Kidney (tissue), 14 donors: Measurements from ENCODE around the gene OR10A4. TPM values are rescaled to one million over a fixed set of nuclear protein-coding genes. Genes with fewer than 3 reads are reported as not detected.

Experiments
- DNase-seq, 5 donors: peaks; one replicate each; pipeline ENCODE4 v3.0.0-alpha.2; 2013 to 2020
- FAIRE-seq: peaks from 2 replicates; lab custom pipeline; 2012; peaks lifted over from hg19 to GRCh38; lab: Jason Lieb, UNC
- H3K27ac ChIP-seq, 2 donors: one replicate each; pipeline ENCODE4 v1.7.0; 2013; ENCODE audit warnings: low read depth in 2 of 2, low read length in 2 of 2, inconsistent platforms in 1 of 2
- H3K27me3 ChIP-seq: one replicate; pipeline ENCODE4 v1.7.1; 2013; ENCODE audit warnings: low read length, inconsistent platforms; ENCODE audit not compliant: control insufficient read depth, insufficient read depth
- H3K36me3 ChIP-seq, 3 donors: one replicate each; pipeline versions ENCODE4 v1.7.0 to v1.7.1; 2013; ENCODE audit warnings: low read length in 3 of 3, control low read depth in 1 of 3, inconsistent platforms in 1 of 3; ENCODE audit not compliant: insufficient read depth in 3 of 3, control insufficient read depth in 2 of 3
- H3K4me1 ChIP-seq, 3 donors: one replicate each; pipeline versions ENCODE4 v1.7.0 to v1.7.1; 2013; ENCODE audit warnings: low read length in 3 of 3, inconsistent platforms in 1 of 3, low read depth in 1 of 3; ENCODE audit not compliant: control insufficient read depth in 2 of 3, insufficient read depth in 2 of 3
- H3K4me3 ChIP-seq, 3 donors: one replicate each; pipeline versions ENCODE4 v1.7.0 to v1.8.1; 2013; ENCODE audit warnings: low read length in 3 of 3, control low read depth in 1 of 3, inconsistent platforms in 1 of 3
- H3K9ac ChIP-seq, 3 donors: one replicate each; pipeline versions ENCODE4 v1.7.0 to v1.7.1; 2013; ENCODE audit warnings: low read length in 3 of 3, control low read depth in 1 of 3, inconsistent platforms in 1 of 3
- H3K9me3 ChIP-seq, 3 donors: one replicate each; pipeline versions ENCODE4 v1.7.0 to v1.7.1; 2013; ENCODE audit warnings: low read length in 3 of 3, control low read depth in 1 of 3, inconsistent platforms in 1 of 3; ENCODE audit not compliant: control insufficient read depth in 2 of 3, insufficient read depth in 1 of 3
- CTCF ChIP-seq: IDR thresholded peaks from 3 replicates; pipeline ENCODE4 v1.5.1; 2012; ENCODE audit warnings: mild to moderate bottlenecking, moderate library complexity, borderline replicate concordance; ENCODE audit not compliant: insufficient read depth; ENCODE audit errors: extremely low read depth
- intact Hi-C: fragments of 100-400 bp; cut with DNase I; formaldehyde crosslinking; loops from one replicate; pipeline ENCODE4 v1.11.1; 2022
- polyA plus RNA-seq: library from polyadenylated mRNA; stranded (reverse); fragments of 350-450 nt; fragmentation: Illumina TruSeq; extraction: RNeasy Lipid Tissue Mini Kit (QIAGEN cat#74804); gene quantifications from one replicate; pipeline ENCODE4 v1.2.3, GENCODE V29; 2014; ENCODE audit warnings: low read depth, low replicate concordance; ENCODE audit not compliant: insufficient read depth
- total RNA-seq: library from RNA; stranded (reverse); fragmentation: NEBNext Ultra II Directional; extraction: Animal tissue kit (Norgen Biotek cat#: 25700); gene quantifications from one replicate; pipeline ENCODE4 v1.2.1, GENCODE V29; 2021
- donor health status: control.
- donor health status: control.
- donor health status: control.
- donor health status: control.
- donor health status: control.
- donor health status: DM: yes; HTN: yes; CAD: no.
- donor health status: Normal renal cell carcinoma (clear cell type).

The OR10A4 gene
- total and polyA plus RNA-seq, 2 donors from 2014 or later = not detected

- no peak for TF ChIP-seq CTCF
- Histone ChIP-seq H3K27ac (no peak overlapping the region), H3K4me1 (no peaks in the 10 kb centered on the region), H3K4me3 (no peak overlapping the region), H3K9ac (no peak overlapping the region), H3K36me3 (no peaks in the 10 kb centered on the region), H3K9me3 (no peaks in the 10 kb centered on the region), H3K27me3 (no peaks in the 10 kb centered on the region)
- FAIRE-seq (no peak), DNase-seq (peak in 2 of 5 donors; percentile 2 to 14)
- intact Hi-C loops = no loop called here
These were observed 20.4 kb upstream of the OR10A4 start for GRCh38 chr11:6855971-6856541.

GRCh38 chr11:6856871-6857270 lies 19.6 kb upstream of the OR10A4 start:
- intact Hi-C loops = no loop called here
- Histone ChIP-seq H3K9me3 (no peaks in the 10 kb centered on the region), H3K4me1 (no peaks in the 10 kb centered on the region), H3K36me3 (no peaks in the 10 kb centered on the region), H3K27ac (no peak overlapping the region), H3K27me3 (no peaks in the 10 kb centered on the region), H3K9ac (no peak overlapping the region), H3K4me3 (no peak overlapping the region)
- FAIRE-seq (no peak), DNase-seq (no peak)
- TF ChIP-seq CTCF = no peak

DNA sequence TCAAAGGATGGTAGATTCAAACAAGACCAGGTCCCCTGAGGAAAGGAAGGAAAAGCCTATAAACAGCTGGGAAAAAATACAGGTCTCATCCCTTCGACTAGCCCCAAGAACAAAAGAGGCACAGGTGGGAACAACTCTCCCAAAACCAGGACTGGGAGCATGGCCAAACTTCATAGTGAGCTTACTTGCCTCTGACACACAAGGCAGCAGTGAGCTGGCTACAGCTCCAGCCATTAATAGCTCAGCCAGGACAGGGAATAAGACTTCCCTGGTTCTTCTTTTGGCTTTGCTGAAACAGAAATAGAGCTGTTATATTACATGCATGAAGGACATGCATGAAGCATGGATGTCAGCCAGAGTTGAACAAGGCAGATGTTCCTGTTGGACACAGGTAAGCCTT lies 13.5 kb upstream of the OR10A4 start, which contains the start of gene OR10A2:
Gene OR10A2, plus strand, starts transcription at position 97 of the 400 bp plus-strand sequence. CDS start 6,698 bp downstream, outside the sequence.
- Histone ChIP-seq H3K36me3 (no peaks in the 10 kb centered on the region), H3K4me1 (no peaks in the 10 kb centered on the region), H3K27ac (no peak within 1 kb of the TSS), H3K9me3 (no peaks in the 10 kb centered on the region), H3K27me3 (no peaks in the 10 kb centered on the region), H3K4me3 (no peak within 1 kb of the TSS), H3K9ac (no peak within 1 kb of the TSS)
- DNase-seq (no peak), FAIRE-seq (no peak)
- intact Hi-C loops = no loop called here
- no peak for TF ChIP-seq CTCF

- Histone ChIP-seq H3K4me3 (no peak overlapping the region), H3K27ac (no peak overlapping the region), H3K4me1 (no peaks in the 10 kb centered on the region), H3K9ac (no peak overlapping the region), H3K9me3 (no peaks in the 10 kb centered on the region), H3K27me3 (no peaks in the 10 kb centered on the region), H3K36me3 (no peaks in the 10 kb centered on the region)
- DNase-seq (no peak), FAIRE-seq (no peak)
- intact Hi-C loops = no loop called here
- no peak for TF ChIP-seq CTCF
These were observed 12.0 kb upstream of the OR10A4 start for GRCh38 chr11:6864438-6864837.
